Vagina (tissue), 2 donors: Measurements from ENCODE around the gene BLTP1.

ENCODE experiments used
- POLR2AphosphoS5 ChIP-seq, 2 donors: sonication (generic); formaldehyde crosslinking; IDR thresholded peaks; one replicate each; pipeline ENCODE4 v1.9.0; 2017; ENCODE audit warnings: antibody characterized with exemption in 2 of 2, mild to moderate bottlenecking in 2 of 2, low read depth in 1 of 2; ENCODE audit not compliant: insufficient read depth in 1 of 2
- TF ChIP-seq, protein P1 (sequence below), 3 experiments: fragments of 450-650 bp in 2 of 3; fragments of 200-600 bp in 1 of 3; sonication (generic) in 1 of 3; IDR thresholded peaks; one replicate each; pipeline ENCODE4 v1.5.1; 2017 to 2019; ENCODE audit warnings: antibody characterized with exemption in 3 of 3, mild to moderate bottlenecking in 2 of 3, moderate library complexity in 2 of 3

DNA sequence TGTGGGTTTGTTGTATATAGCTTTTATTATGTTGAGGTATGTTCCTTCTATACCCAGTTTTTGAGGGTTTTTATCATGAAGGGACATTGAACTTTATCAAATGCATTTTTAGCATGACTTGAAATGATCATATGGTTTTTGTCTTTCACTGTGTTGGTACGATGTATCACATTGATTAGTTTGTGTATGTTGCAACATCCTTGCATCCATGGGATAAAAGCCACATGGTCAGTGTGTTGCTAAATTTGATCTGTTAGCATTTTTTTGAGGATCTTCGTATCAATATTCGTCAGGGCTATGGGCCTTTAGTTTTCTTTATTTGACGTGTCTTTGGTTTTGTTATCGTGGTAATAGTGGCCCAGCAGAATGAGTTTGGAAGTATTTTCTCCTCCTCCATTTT, 11.3 kb upstream of the BLTP1 start:
- TF ChIP-seq, protein P1, sequence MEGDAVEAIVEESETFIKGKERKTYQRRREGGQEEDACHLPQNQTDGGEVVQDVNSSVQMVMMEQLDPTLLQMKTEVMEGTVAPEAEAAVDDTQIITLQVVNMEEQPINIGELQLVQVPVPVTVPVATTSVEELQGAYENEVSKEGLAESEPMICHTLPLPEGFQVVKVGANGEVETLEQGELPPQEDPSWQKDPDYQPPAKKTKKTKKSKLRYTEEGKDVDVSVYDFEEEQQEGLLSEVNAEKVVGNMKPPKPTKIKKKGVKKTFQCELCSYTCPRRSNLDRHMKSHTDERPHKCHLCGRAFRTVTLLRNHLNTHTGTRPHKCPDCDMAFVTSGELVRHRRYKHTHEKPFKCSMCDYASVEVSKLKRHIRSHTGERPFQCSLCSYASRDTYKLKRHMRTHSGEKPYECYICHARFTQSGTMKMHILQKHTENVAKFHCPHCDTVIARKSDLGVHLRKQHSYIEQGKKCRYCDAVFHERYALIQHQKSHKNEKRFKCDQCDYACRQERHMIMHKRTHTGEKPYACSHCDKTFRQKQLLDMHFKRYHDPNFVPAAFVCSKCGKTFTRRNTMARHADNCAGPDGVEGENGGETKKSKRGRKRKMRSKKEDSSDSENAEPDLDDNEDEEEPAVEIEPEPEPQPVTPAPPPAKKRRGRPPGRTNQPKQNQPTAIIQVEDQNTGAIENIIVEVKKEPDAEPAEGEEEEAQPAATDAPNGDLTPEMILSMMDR (IDR thresholded peaks at IDR 0.05): no peak
- TF ChIP-seq POLR2AphosphoS5 (IDR thresholded peaks at IDR 0.05; ENCODE audit: insufficient read depth in 1 of 2, low read depth in 1 of 2): no peak
